ENCODE data around the gene SCN11A. TPM values are rescaled to one million over a fixed set of nuclear protein-coding genes. Genes with fewer than 3 reads are reported as not detected.

Gene SCN11A
- under 1 TPM in 1 of 4 donors, not detected in 3; 0.04 TPM for total RNA-seq

GRCh38 chr3:39051649-39052561, at the start of gene SCN11A, which contains the start of gene WDR48:
Gene SCN11A, minus strand, starts transcription at chr3:39051944. Its CDS starts 101,582 bp downstream, at chr3:38950362.
Gene WDR48, plus strand, starts transcription at chr3:39052016. Its CDS starts 10 bp downstream, at chr3:39052026.
- DNase-seq: peak; percentile 92
- peak; percentile 99 to 100 for ATAC-seq
- Histone ChIP-seq H3K4me1 (peaks cover 22% of the 10 kb centered on the region in 2 donors), H3K27me3 (no peaks in the 10 kb centered on the region), H3K4me3 (peak within 1 kb of the TSS; percentile 94 to 98 (median 94)), H3K9me3 (no peaks in the 10 kb centered on the region), H3K27ac (peak within 1 kb of the TSS; percentile 84 to 96 (median 94)), H3K36me3 (no peaks in the 10 kb centered on the region)
- intact Hi-C loops (cut with DNase I; ENCODE audit: low total_unique reads): loop anchor here (2.0 to 5.0 kb wide), 3 partner anchors 55 to 330 kb away; partner anchors contain the start of genes GORASP1, SLC25A38 and TTC21A
- in situ Hi-C loops (cut with MboI; ENCODE audit: low sequenced_read_pairs in 4 of 4): no loop called here
- peak; percentile 64 to 77 for TF ChIP-seq POLR2A (IDR thresholded peaks at IDR 0.05)
- TF ChIP-seq CTCF (IDR thresholded peaks at IDR 0.05 in 4 of 5, conservative IDR thresholded peaks at IDR 0.05 in 1 of 5): no peak

- no peaks in the 10 kb centered on the region for H3K27me3 ChIP-seq
- peak in 1 of 2 donors; percentile 76 for ATAC-seq
- no peak overlapping the region for H3K27ac ChIP-seq
- in situ Hi-C loops (cut with MboI; ENCODE audit: low sequenced_read_pairs in 4 of 4): no loop called here
- H3K9me3 ChIP-seq: no peaks in the 10 kb centered on the region
- H3K4me3 ChIP-seq: no peak overlapping the region
- no peak for DNase-seq
- peaks cover 0 to 43% of the 10 kb centered on the region in 2 donors for H3K36me3 ChIP-seq
- intact Hi-C loops (cut with DNase I; ENCODE audit: low total_unique reads): loop anchor here (2.0 kb wide), 1 partner anchor 188 kb away; no protein-coding TSS in a partner anchor
- TF ChIP-seq CTCF (IDR thresholded peaks at IDR 0.05 in 4 of 5, conservative IDR thresholded peaks at IDR 0.05 in 1 of 5): peak; percentile 56 to 69 (median 68)
- TF ChIP-seq POLR2A (IDR thresholded peaks at IDR 0.05): no peak
- peaks cover 25% of the 10 kb centered on the region in 2 donors for H3K4me1 ChIP-seq
Measured at GRCh38 chr3:39101022-39101689, 49.4 kb upstream of the SCN11A start.

GRCh38 chr3:39100500-39100886, 48.7 kb upstream of the SCN11A start:
- H3K27ac ChIP-seq: no peak overlapping the region
- H3K4me1 ChIP-seq: peaks cover 18% of the 10 kb centered on the region in 2 donors
- H3K9me3 ChIP-seq: no peaks in the 10 kb centered on the region
- intact Hi-C loops (cut with DNase I; ENCODE audit: low total_unique reads) (loop anchor here (2.0 kb wide), 1 partner anchor 188 kb away; no protein-coding TSS in a partner anchor), in situ Hi-C loops (cut with MboI; ENCODE audit: low sequenced_read_pairs in 4 of 4) (no loop called here)
- no peak for TF ChIP-seq CTCF (IDR thresholded peaks at IDR 0.05 in 4 of 5, conservative IDR thresholded peaks at IDR 0.05 in 1 of 5)
- TF ChIP-seq POLR2A (IDR thresholded peaks at IDR 0.05): no peak
- peaks cover 0 to 50% of the 10 kb centered on the region in 2 donors for H3K36me3 ChIP-seq
- ATAC-seq (no peak), DNase-seq (no peak)
- H3K4me3 ChIP-seq: no peak overlapping the region
- no peaks in the 10 kb centered on the region for H3K27me3 ChIP-seq

- peaks cover 13% of the 10 kb centered on the region in 2 donors for H3K4me1 ChIP-seq
- H3K36me3 ChIP-seq: peaks cover 0 to 56% of the 10 kb centered on the region in 2 donors
- ATAC-seq (no peak), DNase-seq (no peak)
- TF ChIP-seq CTCF (IDR thresholded peaks at IDR 0.05 in 4 of 5, conservative IDR thresholded peaks at IDR 0.05 in 1 of 5) (no peak), POLR2A (IDR thresholded peaks at IDR 0.05) (no peak)
- in situ Hi-C loops (cut with MboI; ENCODE audit: low sequenced_read_pairs in 4 of 4) (no loop called here), intact Hi-C loops (cut with DNase I; ENCODE audit: low total_unique reads) (loop anchor here (2.0 kb wide), 1 partner anchor 189 kb away; no protein-coding TSS in a partner anchor)
- H3K27me3 ChIP-seq: no peaks in the 10 kb centered on the region
- no peak overlapping the region for H3K27ac ChIP-seq
- H3K9me3 ChIP-seq: no peaks in the 10 kb centered on the region
- H3K4me3 ChIP-seq: no peak overlapping the region
Measured at GRCh38 chr3:39099738-39100499, 48.2 kb upstream of the SCN11A start.
